NCI-H2081 (cell line): Measurements from ENCODE around the gene UBL5.
"Not testable (repeated sequence)": the region's sequence is repeated elsewhere in the genome, so short reads cannot be mapped to it uniquely, and the experiment has no call there.

Experiments
- DNase-seq, 2 experiments: peaks; one replicate each; lab custom pipeline; 2025; lab: John Stamatoyannopoulos, UW

The UBL5 gene

DNA sequence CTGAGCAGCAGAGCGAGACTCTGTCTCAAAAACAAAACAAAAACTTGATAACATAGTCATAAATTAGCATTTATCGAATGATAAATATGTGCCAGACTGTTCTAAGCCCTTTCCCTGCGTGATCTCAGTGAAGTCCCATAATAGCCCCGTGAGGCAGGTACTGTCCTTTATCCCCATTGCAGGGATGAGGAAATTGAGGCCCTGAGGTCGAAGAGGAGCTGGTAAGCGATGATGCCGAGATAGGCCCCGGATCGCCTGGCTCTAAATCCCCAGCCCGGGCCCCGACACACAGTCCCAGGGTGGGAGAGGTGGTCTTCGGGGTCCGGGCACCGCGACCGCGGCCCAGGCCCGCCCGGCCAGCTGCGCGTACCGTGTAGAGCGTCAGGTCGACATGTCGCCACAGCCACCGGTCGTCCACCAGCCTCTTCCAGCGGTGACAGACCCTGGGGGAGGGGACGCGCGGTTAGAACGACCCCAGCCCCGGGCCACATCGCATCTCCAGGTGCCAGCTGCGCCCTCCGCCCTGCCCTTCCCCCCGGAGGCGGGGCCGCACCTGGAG lies 9.5 kb upstream of the UBL5 start:
- no peak for DNase-seq

DNA sequence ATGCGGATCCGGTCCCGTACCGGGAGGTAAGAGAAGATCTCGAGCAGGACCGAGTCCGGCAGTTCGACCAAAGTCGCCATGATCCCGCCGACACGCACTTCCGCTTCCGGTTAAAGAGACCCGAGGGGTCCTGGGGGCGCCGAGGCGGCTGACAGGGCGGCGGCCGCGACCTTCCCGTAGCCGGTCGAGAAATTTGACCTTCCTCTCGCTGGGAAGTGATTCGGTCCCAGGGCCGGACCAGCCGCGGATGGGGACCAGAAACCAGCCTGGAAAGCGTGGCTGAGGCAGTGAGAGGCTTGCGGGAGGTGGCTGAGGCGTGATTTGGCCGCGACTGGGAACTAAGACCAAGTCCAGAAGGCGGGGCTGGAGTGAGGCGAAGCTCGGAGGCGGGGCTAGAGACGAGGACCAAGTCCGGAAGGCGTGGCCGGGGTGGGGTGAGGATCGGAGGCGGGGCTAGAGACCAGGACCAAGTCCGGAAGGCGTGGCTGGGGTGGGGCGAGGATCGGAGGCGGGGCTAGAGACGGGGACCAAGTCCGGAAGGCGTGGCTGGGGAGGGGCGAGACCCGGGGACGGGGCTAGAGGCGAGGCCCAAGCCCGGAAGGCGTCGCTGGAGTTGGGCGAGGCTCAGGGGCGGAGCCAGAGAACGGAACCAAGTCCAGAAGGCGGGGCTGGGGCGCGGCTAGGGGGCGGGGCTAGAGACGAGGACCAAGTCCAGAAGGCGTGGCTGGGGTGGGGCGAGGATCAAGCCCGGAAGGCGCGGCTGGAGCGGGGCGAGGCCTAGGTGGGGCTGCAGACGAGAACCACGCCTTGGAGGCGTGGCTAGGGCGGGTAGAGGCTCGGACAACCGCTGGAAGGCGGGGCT lies 8.8 kb upstream of the UBL5 start, which contains the start of gene FBXL12:
FBXL12 (minus strand) TSS at position 346 of the 862 bp plus-strand sequence; CDS start at position 80, 266 bp downstream.
- DNase-seq, result peak; percentile 97 to 100

DNA sequence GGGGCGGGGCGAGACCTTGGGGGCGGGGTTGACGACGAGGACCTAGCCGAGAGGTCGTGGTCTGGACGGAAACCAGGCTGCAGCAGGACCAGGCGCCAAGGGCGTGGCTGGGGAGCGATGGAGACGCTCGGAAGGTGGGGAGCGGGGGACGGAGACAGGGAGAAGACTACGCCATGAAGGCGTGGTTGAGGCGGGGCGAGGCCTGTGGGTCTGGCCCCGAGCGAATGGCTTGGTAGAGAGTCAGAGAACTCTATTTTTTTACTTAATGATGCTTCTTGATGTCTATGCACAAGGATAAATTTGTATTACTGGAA lies 8.2 kb upstream of the UBL5 start:
- DNase-seq, result no peak

DNA sequence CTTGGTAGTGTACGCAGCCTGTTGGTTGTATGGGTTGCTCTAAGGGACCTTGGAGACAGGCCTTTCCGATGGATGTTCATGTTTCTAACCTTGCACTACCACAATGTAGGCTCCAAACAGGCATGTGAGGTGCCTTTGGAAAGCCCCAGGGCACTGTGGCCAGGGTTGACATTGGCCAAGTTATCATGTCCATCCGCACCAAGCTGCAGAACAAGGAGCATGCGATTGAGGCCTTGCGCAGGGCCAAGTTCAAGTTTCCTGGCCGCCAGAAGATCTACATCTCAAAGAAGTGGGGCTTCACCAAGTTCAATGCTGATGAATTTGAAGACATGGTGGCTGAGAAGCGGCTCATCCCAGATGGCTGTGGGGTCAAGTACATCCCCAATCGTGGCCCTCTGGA lies 7.7 kb upstream of the UBL5 start:
- not testable (repeated sequence) for DNase-seq

GRCh38 chr19:9823816-9824215 lies 3.9 kb upstream of the UBL5 start:
- no peak for DNase-seq

DNA sequence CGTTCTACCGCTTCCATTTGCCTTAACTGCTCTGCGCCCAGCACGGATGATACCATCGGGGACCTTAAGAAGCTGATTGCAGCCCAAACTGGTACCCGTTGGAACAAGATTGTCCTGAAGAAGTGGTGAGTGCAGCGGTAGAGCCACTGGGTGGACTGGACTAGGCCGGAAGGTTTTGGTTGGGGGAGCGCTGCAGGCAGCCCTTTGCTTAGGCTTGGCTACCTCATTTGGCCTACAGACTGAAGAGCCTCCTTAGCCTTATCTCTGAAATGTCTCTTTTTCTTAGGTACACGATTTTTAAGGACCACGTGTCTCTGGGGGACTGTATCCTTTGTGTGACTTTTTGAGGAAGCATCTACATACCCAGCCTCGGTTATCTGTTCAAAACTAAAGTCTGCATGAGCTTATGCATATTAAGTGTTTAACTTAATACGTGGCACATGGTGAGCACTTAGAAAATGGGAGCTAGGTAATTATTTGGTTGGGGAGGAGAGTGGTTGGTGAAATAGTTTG lies 889 bp downstream of the UBL5 start:
- no peak for DNase-seq

DNA sequence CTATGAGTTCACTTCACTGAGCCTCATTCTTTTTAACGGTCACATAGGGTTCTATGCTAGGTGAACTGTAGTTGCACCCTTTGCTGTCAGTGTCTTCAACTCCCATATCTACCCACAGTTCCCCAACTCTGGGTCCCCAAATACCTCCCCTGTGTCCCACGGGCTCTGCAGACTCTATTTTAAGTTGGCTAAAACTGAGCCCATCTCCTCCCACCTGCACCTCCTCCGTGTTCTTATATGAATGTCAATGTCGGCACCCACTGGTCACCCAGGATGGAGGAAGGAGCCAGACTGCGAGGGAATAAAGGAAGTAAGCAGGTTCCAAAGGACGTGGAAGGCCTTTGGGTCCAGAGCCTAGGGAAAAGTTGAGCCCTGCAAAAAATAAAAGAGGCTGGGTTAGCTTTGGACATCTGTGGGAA lies 6.6 kb downstream of the UBL5 start:
- no peak for DNase-seq

DNA sequence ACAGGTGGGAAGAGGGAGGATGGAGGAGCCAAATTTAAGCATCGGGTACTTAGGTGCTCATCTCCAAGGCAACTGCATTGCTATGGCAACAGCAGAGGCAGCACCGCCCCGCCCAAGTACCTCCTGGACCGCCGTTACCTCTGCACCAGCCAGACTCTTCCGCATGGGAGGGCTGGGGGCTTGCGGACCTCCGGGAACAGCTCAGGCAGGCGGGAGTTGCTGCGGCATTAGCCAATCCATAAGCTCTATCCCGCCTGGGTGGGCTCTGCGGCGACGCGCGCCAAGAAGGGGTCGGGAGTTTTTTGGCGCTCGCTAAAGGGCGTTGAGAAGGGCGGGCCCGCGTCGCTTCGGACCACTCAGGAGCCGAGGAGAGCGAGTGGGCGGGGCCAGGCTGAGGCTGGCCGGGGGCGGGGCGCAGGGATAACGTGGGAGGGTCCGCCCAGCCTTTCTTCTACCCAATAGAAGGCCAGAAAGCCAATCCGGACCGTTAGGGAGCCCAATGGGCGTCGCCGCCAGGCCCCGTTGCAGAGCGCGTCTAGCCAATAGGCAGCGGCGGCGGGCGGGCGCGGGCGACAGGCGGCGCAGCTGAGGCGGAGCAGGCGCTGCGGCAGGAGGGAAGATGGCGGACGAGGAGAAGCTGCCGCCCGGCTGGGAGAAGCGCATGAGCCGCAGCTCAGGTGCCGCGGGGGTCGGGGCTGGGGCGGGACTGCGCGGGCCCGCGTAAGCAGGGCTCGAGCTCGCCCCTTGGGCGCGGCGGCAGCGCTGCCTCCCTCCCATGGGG lies 7.2 kb downstream of the UBL5 start, which contains the start of gene PIN1:
PIN1 (plus strand) TSS at position 593 of the 781 bp plus-strand sequence; CDS start at position 620, 27 bp downstream.
- peak; percentile 98 for DNase-seq

DNA sequence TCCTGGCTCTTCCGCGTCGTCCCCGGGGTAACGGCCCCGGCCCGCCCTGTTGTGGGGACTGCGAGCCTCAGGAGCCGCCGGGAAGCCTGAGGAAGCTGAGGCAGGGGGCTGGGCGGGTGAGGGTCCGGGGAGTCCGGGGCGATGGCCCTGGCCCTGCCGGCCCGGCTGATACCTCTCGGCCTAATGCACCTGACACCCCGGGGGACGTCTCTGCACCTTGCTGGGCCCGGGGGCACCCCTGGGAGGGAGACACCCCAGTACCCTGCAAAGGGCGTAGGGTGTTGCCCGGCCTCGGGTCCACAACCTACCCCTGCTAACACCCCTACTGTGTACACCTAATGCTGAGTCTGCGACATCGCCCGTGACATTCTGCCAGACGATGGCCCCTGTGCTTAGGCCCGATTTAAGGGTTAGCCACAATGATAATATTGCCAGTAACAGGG lies 7.8 kb downstream of the UBL5 start:
- no peak for DNase-seq

DNA sequence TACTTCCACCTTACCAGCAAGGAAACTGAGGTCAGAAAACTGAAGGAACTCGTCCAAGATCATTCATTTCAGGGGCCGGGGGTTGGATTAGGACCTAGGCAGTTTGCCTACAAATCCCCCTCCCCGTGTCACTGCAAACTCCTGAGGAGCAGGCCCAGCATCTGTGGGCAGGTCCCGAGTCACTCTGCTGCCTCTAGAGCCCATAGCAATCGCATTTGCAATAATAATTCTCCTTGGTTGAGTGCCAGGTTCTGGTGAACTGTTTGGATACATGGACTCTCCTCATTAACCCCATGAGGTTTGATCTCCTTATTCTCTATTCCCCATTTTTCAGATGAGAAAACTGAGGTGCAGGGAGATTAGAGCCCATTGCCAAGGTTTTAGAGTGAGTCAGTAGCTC lies 8.3 kb downstream of the UBL5 start:
- peak; percentile 6 to 41 for DNase-seq

DNA sequence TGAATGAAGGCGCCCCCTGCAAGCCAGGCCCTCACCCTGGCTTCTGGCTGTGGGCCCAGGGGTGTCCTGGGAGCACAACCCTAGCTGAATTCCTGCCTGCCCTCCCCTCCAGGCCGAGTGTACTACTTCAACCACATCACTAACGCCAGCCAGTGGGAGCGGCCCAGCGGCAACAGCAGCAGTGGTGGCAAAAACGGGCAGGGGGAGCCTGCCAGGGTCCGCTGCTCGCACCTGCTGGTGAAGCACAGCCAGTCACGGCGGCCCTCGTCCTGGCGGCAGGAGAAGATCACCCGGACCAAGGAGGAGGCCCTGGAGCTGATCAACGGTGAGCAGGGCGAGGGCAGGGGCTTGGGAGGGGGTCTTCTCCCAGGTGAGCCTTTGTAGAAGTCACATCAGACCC lies 10.6 kb downstream of the UBL5 start:
- DNase-seq, result no peak

- DNase-seq, result no peak
These were observed 11.7 kb downstream of the UBL5 start for GRCh38 chr19:9839415-9839814.

DNA sequence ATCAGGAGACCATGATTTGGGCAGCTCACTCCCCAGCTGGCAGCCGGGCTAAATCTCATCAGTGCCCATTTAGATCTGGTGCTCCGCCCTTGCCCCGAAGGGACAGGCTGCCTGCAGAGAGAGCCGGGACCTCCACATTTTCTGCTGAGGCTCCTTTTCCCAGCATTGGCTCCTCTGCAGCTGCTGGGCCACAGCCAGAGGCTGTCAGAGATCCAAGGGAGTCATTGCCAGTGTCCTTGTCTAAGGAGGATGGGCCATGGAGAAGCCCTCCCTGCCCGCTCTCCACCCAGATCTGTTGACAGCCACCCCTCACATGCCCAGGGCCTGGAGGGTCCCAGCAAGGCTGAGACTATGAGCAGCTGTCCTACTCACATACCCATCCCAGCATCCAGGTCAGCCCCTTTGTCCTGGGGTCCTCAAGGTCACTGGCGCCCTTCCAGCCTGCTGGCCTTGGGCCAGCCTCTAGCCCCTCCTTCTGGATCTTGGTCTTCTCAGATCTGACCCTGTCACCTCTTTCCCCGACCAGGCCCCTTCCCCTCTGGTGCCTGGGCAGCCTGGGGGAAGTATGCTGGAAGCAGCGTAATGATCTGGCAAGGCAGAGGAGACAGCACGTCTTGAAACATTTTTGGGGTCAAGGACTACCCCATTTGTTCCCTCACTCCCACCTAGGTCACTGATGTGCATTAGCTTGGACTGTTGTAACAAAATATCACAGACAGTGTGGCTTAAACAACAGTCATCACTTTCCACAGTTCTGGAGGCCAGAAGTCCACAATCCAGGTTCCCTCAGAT lies 15.3 kb downstream of the UBL5 start:
- no peak for DNase-seq

DNA sequence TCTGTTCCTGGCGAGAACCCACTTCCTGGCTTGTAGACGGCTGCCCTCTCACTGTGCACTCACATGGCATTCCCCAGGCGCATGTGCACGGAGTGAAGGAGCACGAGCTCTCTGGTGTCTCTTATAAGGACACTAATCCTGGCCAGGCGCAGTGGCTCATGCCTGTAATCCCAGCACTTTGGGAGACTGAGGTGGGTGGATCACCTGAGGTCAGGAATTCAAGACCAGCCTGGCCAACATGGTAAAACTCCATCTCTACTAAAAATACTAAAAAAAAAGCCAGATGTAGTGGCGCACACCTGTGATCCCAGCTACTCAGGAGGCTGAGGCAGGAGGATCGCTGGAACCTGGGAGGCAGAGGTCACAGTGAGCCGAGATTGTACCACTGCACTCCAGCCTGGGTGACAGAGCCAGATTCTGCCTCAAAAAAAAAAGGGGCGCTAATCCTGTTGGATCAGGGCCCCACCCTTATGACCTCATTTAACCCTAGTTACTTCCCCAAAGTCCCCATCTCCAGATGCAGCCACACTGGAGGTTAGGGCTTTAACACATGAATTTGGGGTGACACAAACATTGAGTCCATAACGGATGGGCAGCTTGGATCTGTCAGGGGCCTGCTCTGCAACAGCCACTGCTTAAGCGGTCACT lies 16.0 kb downstream of the UBL5 start:
- DNase-seq, result not testable (repeated sequence)

DNA sequence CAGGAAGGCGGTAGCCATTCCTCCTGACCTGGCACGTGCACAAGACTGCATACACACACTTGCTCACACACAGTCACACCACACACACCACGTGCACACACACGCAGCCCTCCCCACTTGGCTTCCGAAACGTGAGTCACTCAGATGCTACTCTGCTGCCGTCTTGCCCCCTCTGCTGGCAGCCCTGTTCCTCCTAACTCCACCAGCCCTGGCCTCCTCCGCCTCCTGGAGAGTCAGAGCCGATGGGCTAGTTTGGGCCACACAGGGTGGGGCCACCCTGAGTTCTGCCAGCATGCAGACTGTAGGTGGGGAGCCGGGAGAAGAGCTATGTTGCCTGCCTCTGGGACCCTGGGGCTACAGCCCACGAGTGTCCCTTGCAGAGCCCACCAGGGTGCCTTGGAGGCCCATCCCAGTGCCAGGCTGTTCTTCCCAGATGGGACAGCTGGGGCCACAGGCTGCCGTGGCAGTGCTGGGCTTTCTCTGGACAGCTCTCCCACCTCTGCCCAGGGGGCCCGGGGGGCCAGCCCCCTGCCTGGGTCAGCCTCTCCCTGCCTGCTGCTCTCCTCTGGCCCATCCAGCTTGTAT lies 19.5 kb downstream of the UBL5 start:
- DNase-seq, result no peak

- DNase-seq, result no peak
These were observed 20.3 kb downstream of the UBL5 start for GRCh38 chr19:9848060-9848459.

GRCh38 chr19:9848762-9849161 lies 21.0 kb downstream of the UBL5 start:
- DNase-seq, result no peak

- DNase-seq, result no peak
These were observed 22.1 kb downstream of the UBL5 start for GRCh38 chr19:9849791-9850190.

DNA sequence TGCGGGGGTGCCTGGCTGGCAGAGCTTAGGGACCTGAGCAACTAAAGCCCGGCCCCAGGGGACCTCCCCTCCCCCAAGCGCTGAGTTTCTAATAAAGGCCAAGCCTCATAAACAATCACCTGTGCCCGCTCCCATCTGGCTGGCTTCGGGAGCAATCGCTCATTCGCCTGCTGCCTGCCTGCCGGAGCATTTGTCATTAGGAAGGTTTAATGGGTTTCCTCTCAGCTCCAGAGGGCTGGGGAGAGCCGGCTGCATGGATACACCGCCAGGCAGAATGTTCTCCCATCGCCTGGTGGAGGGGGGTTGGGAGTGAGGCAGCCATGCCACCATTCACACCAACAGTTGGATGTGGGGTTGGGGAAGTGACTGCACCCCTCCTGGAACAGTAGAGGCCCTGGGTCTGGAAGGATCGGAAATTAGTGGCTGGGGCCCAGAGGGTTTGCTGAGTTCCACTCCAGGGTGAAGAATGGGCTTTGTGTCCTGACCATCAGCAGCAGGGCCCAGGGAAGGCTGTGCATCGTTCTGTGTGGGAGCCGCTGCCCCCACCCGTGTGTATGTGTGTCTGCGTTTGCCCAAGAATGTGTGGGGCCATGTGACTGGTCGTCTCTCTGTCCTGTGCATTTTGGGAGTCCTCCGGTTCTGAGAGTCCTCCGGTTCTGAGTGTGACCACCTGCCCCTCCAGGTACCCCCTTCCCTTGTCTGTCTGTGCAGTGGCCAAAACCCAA lies 22.7 kb downstream of the UBL5 start:
- DNase-seq, result no peak

GRCh38 chr19:9854282-9854846 lies 26.6 kb downstream of the UBL5 start:
- DNase-seq, result no peak
